HepG2 (cell line): ENCODE results near the gene SQOR. TPM values are rescaled to one million over a fixed set of nuclear protein-coding genes. Genes with fewer than 3 reads are reported as not detected.
A peak's percentile ranks its signal among the peaks of the same experiment; 100 is the strongest.

ENCODE experiments used
- CBX1 ChIP-seq: IDR thresholded peaks from one replicate; pipeline ENCODE4 v1.6.1; 2016; ENCODE audit warnings: antibody characterized with exemption, low read depth
- KDM1A ChIP-seq: IDR thresholded peaks from 2 replicates; pipeline ENCODE4 v1.6.1; 2016; ENCODE audit warnings: missing compliant biosample characterization
- MBD4 ChIP-seq: IDR thresholded peaks from 2 replicates; pipeline ENCODE4 v1.6.1; 2012; ENCODE audit warnings: low read length, inconsistent platforms, borderline replicate concordance
- POLR2AphosphoS5 ChIP-seq: IDR thresholded peaks from 2 replicates; pipeline ENCODE4 v1.6.1; 2012; ENCODE audit warnings: low read depth, low read length
- RARA ChIP-seq: IDR thresholded peaks from 2 replicates; pipeline ENCODE4 v1.6.1; 2016; ENCODE audit warnings: missing genetic modification reagents, missing compliant biosample characterization
- SMARCE1 ChIP-seq: fragments of 450-650 bp; IDR thresholded peaks from 2 replicates; pipeline ENCODE4 v1.6.1; 2017; ENCODE audit warnings: borderline replicate concordance
- TMF1 ChIP-seq: sonication (generic); formaldehyde crosslinking; IDR thresholded peaks from 2 replicates; pipeline ENCODE4 v1.8.1; 2022; ENCODE audit warnings: low read depth, missing genetic modification reagents
- ZNF580 ChIP-seq: IDR thresholded peaks from 2 replicates; pipeline ENCODE4 v1.6.1; 2016; ENCODE audit warnings: low read depth, borderline replicate concordance
- ZNF615 ChIP-seq: sonication (generic); formaldehyde crosslinking; IDR thresholded peaks from 2 replicates; pipeline ENCODE4 v1.5.0; 2020; ENCODE audit warnings: mild to moderate bottlenecking, missing genetic modification reagents, borderline replicate concordance
- ZNF619 ChIP-seq: sonication (generic); formaldehyde crosslinking; IDR thresholded peaks from 2 replicates; pipeline ENCODE4 v1.4.0; 2020; ENCODE audit warnings: mild to moderate bottlenecking, missing genetic modification reagents
- ZNF788 ChIP-seq: sonication (generic); formaldehyde crosslinking; IDR thresholded peaks from 2 replicates; pipeline ENCODE4 v1.5.0; 2020; ENCODE audit warnings: mild to moderate bottlenecking, missing genetic modification reagents, borderline replicate concordance
- ZSCAN29 ChIP-seq: sonication (generic); formaldehyde crosslinking; conservative IDR thresholded peaks from 2 replicates; pipeline ENCODE4 v1.4.0; 2020; ENCODE audit warnings: mild to moderate bottlenecking, missing genetic modification reagents
- polyA plus RNA-seq, 8 experiments: library from polyadenylated mRNA; depleted of rRNA in 3 of 8; stranded (reverse) in 7 of 8; unstranded in 1 of 8; fragments of >200 nt; fragmentation: Illumina TruSeq in 4 of 8; extraction: Trizol in 4 of 8; gene quantifications; 2 replicates each; pipeline versions ENCODE4 v1.2.1 to v1.2.3, GENCODE V29; 2011 to 2016; ENCODE audit warnings: low read depth in 4 of 8, missing spikeins in 1 of 8, mixed read lengths in 1 of 8; ENCODE audit not compliant: insufficient read depth in 1 of 8
- total RNA-seq, 5 experiments: library from RNA; depleted of rRNA; stranded (reverse); fragments of >200 nt; fragmentation: Illumina TruSeq; extraction: Trizol; gene quantifications; 2 replicates each; pipeline ENCODE4 v1.2.3, GENCODE V29; 2016; ENCODE audit warnings: low read depth in 1 of 5
- TF ChIP-seq, protein P1 (sequence below): sonication (generic); formaldehyde crosslinking; IDR thresholded peaks from 2 replicates; pipeline ENCODE4 v1.4.0; 2020; ENCODE audit warnings: mild to moderate bottlenecking, missing genetic modification reagents, borderline replicate concordance
- TF ChIP-seq, protein P2 (sequence below): sonication (generic); formaldehyde crosslinking; IDR thresholded peaks from 2 replicates; pipeline ENCODE4 v1.4.0; 2020; ENCODE audit warnings: missing genetic modification reagents
- TF ChIP-seq, protein P3 (sequence below): IDR thresholded peaks from 2 replicates; pipeline ENCODE4 v1.6.1; 2016; ENCODE audit warnings: low read depth, missing genetic modification reagents, missing compliant biosample characterization
- TF ChIP-seq, protein P4 (sequence below): sonication (generic); formaldehyde crosslinking; IDR thresholded peaks from 2 replicates; pipeline ENCODE4 v1.4.0; 2020; ENCODE audit warnings: mild to moderate bottlenecking, missing genetic modification reagents

The SQOR gene
- total and polyA plus RNA-seq, 2 of the 13 experiments (the other 11 are each of a cell fraction or from before 2014, with no cell fraction given), result 19.3 to 19.4 TPM

DNA sequence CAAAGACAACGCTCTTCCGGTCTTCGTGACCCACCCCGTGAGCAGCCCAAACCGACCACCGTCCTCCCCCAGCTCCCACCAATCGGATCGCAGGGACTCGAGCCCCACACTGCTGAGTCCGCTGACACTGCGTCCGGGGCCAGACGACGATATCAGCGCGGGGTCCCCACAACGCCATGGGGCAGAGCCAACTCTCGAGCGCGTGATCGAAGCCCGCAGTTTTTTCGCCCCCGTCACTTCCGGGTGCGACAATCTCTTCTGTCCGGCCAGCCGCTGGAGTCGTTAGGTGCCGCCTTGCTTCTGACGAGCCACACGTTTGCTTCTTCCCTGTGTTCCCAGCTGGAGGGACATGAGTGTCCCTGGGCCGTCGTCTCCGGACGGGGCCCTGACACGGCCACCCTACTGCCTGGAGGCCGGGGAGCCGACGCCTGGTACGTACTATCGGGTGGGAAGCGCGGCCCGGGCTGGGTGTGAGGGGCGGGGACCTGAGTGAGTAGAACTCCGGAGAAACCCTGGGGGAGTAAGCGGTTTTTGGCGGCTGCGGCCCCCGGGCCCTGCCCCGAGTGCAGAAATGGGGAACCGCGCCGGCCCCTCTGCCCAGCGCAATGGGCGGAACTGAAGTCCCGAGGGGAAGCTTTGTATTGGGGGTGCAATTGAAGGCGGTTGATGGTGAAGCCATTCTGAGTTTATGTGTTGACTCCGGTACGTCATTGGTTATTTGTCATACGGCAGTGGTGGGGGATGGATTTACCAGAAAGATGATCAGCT, 47.5 kb upstream of the SQOR start, which contains the start of gene BLOC1S6 (continued):
- TF ChIP-seq, protein P1, sequence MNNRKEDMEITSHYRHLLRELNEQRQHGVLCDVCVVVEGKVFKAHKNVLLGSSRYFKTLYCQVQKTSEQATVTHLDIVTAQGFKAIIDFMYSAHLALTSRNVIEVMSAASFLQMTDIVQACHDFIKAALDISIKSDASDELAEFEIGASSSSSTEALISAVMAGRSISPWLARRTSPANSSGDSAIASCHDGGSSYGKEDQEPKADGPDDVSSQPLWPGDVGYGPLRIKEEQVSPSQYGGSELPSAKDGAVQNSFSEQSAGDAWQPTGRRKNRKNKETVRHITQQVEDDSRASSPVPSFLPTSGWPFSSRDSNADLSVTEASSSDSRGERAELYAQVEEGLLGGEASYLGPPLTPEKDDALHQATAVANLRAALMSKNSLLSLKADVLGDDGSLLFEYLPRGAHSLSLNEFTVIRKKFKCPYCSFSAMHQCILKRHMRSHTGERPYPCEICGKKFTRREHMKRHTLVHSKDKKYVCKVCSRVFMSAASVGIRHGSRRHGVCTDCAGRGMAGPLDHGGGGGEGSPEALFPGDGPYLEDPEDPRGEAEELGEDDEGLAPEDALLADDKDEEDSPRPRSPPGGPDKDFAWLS (CRISPR knock-in tag), result no peak
- TF ChIP-seq ZNF615 (CRISPR knock-in tag) (no peak), TMF1 (CRISPR knock-in tag) (peak; percentile 86; the same call in 1 of the 2 replicates), ZNF580 (CRISPR knock-in tag) (peak; percentile 64; the same call in 1 of the 2 replicates), ZNF619 (no peak; the same call in 1 of the 2 replicates), ZNF788 (CRISPR knock-in tag) (peak; percentile 82; the same call in 1 of the 2 replicates), CBX1 (no peak), MBD4 (no peak), KDM1A (CRISPR knock-in tag) (no peak), SMARCE1 (no peak), POLR2AphosphoS5 (peak; percentile 89), ZSCAN29 (CRISPR knock-in tag) (peak; percentile 92), RARA (CRISPR knock-in tag) (no peak)
- TF ChIP-seq, protein P2, sequence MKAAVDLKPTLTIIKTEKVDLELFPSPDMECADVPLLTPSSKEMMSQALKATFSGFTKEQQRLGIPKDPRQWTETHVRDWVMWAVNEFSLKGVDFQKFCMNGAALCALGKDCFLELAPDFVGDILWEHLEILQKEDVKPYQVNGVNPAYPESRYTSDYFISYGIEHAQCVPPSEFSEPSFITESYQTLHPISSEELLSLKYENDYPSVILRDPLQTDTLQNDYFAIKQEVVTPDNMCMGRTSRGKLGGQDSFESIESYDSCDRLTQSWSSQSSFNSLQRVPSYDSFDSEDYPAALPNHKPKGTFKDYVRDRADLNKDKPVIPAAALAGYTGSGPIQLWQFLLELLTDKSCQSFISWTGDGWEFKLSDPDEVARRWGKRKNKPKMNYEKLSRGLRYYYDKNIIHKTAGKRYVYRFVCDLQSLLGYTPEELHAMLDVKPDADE (CRISPR knock-in tag), result 0 out of 2 replicates have a peak, but pooled peaks have one; percentile 15
- TF ChIP-seq, protein P3, sequence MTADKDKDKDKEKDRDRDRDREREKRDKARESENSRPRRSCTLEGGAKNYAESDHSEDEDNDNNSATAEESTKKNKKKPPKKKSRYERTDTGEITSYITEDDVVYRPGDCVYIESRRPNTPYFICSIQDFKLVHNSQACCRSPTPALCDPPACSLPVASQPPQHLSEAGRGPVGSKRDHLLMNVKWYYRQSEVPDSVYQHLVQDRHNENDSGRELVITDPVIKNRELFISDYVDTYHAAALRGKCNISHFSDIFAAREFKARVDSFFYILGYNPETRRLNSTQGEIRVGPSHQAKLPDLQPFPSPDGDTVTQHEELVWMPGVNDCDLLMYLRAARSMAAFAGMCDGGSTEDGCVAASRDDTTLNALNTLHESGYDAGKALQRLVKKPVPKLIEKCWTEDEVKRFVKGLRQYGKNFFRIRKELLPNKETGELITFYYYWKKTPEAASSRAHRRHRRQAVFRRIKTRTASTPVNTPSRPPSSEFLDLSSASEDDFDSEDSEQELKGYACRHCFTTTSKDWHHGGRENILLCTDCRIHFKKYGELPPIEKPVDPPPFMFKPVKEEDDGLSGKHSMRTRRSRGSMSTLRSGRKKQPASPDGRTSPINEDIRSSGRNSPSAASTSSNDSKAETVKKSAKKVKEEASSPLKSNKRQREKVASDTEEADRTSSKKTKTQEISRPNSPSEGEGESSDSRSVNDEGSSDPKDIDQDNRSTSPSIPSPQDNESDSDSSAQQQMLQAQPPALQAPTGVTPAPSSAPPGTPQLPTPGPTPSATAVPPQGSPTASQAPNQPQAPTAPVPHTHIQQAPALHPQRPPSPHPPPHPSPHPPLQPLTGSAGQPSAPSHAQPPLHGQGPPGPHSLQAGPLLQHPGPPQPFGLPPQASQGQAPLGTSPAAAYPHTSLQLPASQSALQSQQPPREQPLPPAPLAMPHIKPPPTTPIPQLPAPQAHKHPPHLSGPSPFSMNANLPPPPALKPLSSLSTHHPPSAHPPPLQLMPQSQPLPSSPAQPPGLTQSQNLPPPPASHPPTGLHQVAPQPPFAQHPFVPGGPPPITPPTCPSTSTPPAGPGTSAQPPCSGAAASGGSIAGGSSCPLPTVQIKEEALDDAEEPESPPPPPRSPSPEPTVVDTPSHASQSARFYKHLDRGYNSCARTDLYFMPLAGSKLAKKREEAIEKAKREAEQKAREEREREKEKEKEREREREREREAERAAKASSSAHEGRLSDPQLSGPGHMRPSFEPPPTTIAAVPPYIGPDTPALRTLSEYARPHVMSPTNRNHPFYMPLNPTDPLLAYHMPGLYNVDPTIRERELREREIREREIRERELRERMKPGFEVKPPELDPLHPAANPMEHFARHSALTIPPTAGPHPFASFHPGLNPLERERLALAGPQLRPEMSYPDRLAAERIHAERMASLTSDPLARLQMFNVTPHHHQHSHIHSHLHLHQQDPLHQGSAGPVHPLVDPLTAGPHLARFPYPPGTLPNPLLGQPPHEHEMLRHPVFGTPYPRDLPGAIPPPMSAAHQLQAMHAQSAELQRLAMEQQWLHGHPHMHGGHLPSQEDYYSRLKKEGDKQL (CRISPR knock-in tag), result 0 out of 2 replicates have a peak, but pooled peaks have one; percentile 29
- TF ChIP-seq, protein P4, sequence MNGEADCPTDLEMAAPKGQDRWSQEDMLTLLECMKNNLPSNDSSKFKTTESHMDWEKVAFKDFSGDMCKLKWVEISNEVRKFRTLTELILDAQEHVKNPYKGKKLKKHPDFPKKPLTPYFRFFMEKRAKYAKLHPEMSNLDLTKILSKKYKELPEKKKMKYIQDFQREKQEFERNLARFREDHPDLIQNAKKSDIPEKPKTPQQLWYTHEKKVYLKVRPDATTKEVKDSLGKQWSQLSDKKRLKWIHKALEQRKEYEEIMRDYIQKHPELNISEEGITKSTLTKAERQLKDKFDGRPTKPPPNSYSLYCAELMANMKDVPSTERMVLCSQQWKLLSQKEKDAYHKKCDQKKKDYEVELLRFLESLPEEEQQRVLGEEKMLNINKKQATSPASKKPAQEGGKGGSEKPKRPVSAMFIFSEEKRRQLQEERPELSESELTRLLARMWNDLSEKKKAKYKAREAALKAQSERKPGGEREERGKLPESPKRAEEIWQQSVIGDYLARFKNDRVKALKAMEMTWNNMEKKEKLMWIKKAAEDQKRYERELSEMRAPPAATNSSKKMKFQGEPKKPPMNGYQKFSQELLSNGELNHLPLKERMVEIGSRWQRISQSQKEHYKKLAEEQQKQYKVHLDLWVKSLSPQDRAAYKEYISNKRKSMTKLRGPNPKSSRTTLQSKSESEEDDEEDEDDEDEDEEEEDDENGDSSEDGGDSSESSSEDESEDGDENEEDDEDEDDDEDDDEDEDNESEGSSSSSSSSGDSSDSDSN, result peak; percentile 100
